ENCODE measurements around the gene GSK3A. TPM values are rescaled to one million over a fixed set of nuclear protein-coding genes. Genes with fewer than 3 reads are reported as not detected.

The GSK3A gene
- total RNA-seq, 1 donor from 2014 or later, result 54.4 TPM

DNA sequence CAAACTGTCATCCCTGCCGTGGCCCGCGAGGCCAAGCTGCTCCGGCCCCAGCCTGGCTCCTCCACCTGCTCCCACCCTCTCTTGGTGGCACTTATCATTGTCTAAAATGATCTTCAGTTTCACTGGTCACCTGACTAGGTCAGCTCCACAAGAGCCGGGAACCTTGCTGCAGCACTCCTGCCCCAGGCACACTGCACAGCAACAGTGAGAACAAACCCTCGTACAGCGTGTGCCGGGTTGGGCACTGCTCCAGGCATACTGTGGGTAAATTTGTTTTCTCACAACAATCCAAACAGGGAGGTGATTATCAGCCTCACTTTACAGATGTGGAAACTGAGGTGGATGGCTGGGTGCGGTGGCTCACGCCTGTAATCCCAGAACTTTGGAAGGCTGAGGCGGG is 33.8 kb downstream of the GSK3A start:
- DNase-seq (ENCODE audit: low spot score), result no peak
- H3K36me3 Mint-ChIP-seq (ENCODE audit: low read depth, unreplicated experiment), result peaks cover 50% of the 10 kb centered on the region
- peaks cover 13% of the 10 kb centered on the region for H3K4me1 Mint-ChIP-seq (ENCODE audit: unreplicated experiment)
- no peaks in the 10 kb centered on the region for H3K9me3 Mint-ChIP-seq (ENCODE audit: unreplicated experiment)
- H3K27ac Mint-ChIP-seq (ENCODE audit: unreplicated experiment), result peak overlapping the region; percentile 77
- H3K4me3 Mint-ChIP-seq (ENCODE audit: unreplicated experiment), result no peak overlapping the region
- TF ChIP-seq, protein P1, sequence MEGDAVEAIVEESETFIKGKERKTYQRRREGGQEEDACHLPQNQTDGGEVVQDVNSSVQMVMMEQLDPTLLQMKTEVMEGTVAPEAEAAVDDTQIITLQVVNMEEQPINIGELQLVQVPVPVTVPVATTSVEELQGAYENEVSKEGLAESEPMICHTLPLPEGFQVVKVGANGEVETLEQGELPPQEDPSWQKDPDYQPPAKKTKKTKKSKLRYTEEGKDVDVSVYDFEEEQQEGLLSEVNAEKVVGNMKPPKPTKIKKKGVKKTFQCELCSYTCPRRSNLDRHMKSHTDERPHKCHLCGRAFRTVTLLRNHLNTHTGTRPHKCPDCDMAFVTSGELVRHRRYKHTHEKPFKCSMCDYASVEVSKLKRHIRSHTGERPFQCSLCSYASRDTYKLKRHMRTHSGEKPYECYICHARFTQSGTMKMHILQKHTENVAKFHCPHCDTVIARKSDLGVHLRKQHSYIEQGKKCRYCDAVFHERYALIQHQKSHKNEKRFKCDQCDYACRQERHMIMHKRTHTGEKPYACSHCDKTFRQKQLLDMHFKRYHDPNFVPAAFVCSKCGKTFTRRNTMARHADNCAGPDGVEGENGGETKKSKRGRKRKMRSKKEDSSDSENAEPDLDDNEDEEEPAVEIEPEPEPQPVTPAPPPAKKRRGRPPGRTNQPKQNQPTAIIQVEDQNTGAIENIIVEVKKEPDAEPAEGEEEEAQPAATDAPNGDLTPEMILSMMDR (IDR thresholded peaks at IDR 0.05; ENCODE audit: unreplicated experiment), result no peak
- H3K27me3 Mint-ChIP-seq (ENCODE audit: unreplicated experiment), result no peaks in the 10 kb centered on the region

DNA sequence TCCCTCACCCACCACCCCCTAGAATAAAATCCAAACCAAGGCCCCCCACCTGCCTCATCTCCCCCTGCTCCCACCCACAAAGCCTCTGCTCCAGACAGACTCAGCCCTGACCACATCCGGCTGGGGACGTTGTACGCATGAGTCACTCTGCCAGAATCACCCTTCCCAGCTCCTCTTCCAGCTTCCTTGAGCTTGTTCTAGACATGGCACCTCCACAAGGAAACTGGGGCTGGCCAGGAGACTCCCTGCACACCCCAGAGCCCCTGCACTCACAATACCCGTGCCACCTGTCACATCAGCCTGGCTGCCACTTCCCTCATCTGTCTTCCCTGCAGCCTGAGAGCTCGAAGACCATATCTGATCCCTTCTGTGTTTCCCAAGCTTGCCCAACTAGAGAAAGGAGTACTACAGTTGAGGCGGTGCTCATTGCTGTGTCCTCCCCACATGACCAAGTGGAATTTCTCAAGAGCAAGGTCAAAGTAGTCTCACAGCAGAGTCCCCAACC is 34.6 kb downstream of the GSK3A start:
- Mint-ChIP-seq H3K9me3 (ENCODE audit: unreplicated experiment) (no peaks in the 10 kb centered on the region), H3K27ac (ENCODE audit: unreplicated experiment) (peak overlapping the region; percentile 64), H3K36me3 (ENCODE audit: low read depth, unreplicated experiment) (peaks cover 52% of the 10 kb centered on the region), H3K27me3 (ENCODE audit: unreplicated experiment) (no peaks in the 10 kb centered on the region), H3K4me3 (ENCODE audit: unreplicated experiment) (peak overlapping the region; percentile 69), H3K4me1 (ENCODE audit: unreplicated experiment) (peaks cover 13% of the 10 kb centered on the region)
- TF ChIP-seq, protein P1 (IDR thresholded peaks at IDR 0.05; ENCODE audit: unreplicated experiment), result no peak
- DNase-seq (ENCODE audit: low spot score), result no peak

DNA sequence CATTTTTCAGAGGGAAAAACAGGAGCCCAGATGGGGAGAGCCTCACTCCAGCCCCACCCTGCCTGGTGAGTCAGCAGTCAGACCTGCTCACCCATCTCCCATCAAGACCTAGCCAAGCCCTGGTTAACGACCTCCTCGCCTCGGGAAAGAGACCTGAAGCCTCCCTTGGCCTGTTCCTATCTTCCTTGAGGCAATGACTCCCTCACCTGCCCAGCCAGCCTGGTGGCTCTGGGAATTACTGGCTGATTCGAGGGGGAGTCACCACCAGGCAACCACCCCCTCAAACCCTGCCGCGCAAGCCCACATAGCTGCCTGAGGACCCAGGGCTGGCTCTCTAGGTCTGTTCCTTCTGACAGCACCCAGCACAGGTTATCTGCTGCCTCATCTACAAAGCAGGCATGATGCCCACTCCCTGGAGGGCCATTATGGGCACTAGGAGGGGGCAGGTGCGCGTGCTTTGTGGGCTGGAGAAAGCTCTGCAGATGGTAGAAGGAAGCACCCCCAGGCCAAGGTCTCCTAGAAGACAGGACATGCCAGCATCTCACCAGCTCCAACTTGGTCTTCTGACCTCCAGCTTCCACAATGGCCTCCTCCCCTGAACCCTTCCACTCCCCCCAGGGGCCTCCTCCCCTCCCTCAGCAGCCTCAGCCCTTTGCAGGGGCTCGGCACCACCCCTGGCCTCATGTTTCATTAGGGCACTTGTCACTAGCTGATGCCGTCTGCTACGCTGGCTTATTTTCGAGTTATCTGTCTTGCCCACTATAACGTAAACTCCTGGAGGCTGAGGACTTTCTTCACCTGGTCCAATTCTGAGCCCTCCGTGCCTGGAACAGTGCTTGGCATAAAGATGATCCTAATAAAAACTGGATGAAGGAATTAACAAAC is 35.3 kb downstream of the GSK3A start:
- Mint-ChIP-seq H3K36me3 (ENCODE audit: low read depth, unreplicated experiment) (peaks cover 56% of the 10 kb centered on the region), H3K4me1 (ENCODE audit: unreplicated experiment) (peaks cover 13% of the 10 kb centered on the region), H3K4me3 (ENCODE audit: unreplicated experiment) (peak overlapping the region; percentile 69), H3K27ac (ENCODE audit: unreplicated experiment) (peak overlapping the region; percentile 64), H3K27me3 (ENCODE audit: unreplicated experiment) (peaks cover 4% of the 10 kb centered on the region), H3K9me3 (ENCODE audit: unreplicated experiment) (no peaks in the 10 kb centered on the region)
- no peak for DNase-seq (ENCODE audit: low spot score)
- TF ChIP-seq, protein P1 (IDR thresholded peaks at IDR 0.05; ENCODE audit: unreplicated experiment), result no peak

DNA sequence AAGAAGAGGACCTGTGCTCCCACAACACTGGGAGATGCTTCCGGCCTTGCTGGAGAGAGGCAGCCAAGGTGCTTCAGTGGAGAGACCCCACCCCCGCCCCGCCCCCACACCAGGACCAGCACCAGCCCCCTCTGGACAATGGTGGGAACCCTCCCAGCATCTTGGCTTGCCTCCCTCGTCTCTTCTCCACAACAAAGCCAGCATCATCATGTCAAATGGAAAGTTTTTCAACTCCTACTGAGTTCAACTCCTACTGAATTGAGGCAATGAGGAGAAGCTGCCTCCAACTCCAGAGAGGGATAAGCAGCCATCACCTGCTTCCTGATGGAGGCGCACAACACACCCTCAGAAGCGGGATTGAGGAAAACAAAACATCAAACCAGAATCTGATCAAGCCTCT is 37.7 kb downstream of the GSK3A start:
- peaks cover 68% of the 10 kb centered on the region for H3K36me3 Mint-ChIP-seq (ENCODE audit: low read depth, unreplicated experiment)
- H3K27ac Mint-ChIP-seq (ENCODE audit: unreplicated experiment), result peak overlapping the region; percentile 2
- H3K4me3 Mint-ChIP-seq (ENCODE audit: unreplicated experiment), result no peak overlapping the region

More for the DNA sequence above, 37.7 kb downstream of the GSK3A start:
- no peak for DNase-seq (ENCODE audit: low spot score)
- Mint-ChIP-seq H3K27me3 (ENCODE audit: unreplicated experiment) (peaks cover 9% of the 10 kb centered on the region), H3K4me1 (ENCODE audit: unreplicated experiment) (peaks cover 16% of the 10 kb centered on the region), H3K9me3 (ENCODE audit: unreplicated experiment) (no peaks in the 10 kb centered on the region)
- TF ChIP-seq, protein P1 (IDR thresholded peaks at IDR 0.05; ENCODE audit: unreplicated experiment), result no peak
